Heart left ventricle (tissue), 16 donors: Measurements from ENCODE around the gene FZR1. TPM values are rescaled to one million over a fixed set of nuclear protein-coding genes. Genes with fewer than 3 reads are reported as not detected.
A peak's percentile ranks its signal among the peaks of the same experiment; 100 is the strongest.

Source experiments
- ATAC-seq, 4 donors: fragments of 200-7000 bp; cut with Tn5 transposase; one replicate each; pipeline ENCODE4 v1.9.1; 2020 to 2022; ENCODE audit warnings: moderate library complexity in 4 of 4, mild to moderate bottlenecking in 3 of 4, moderate number of reproducible peaks in 1 of 4
- DNase-seq, 5 donors: peaks; one replicate each; pipeline ENCODE4 v3.0.0-alpha.2; 2020
- H3K27ac ChIP-seq, 12 donors: fragments of 200-600 bp; sonication (generic) in 4 of 12; one replicate each; pipeline versions ENCODE4 v1.5.0 to v1.8.0; 2016 to 2022; ENCODE audit warnings: mild to moderate bottlenecking in 2 of 12
- H3K27me3 ChIP-seq, 9 donors: fragments of 200-600 bp; sonication (generic) in 2 of 9; one replicate each; pipeline versions ENCODE4 v1.5.1 to v1.8.0; 2016 to 2022; ENCODE audit warnings: mild to moderate bottlenecking in 3 of 9
- H3K36me3 ChIP-seq, 9 donors: fragments of 200-600 bp; sonication (generic) in 2 of 9; one replicate each; pipeline versions ENCODE4 v1.5.0 to v1.8.0; 2018 to 2022; ENCODE audit warnings: mild to moderate bottlenecking in 2 of 9
- H3K4me1 ChIP-seq, 12 donors: fragments of 200-600 bp; sonication (generic) in 4 of 12; one replicate each; pipeline versions ENCODE4 v1.5.0 to v1.8.0; 2016 to 2022; ENCODE audit warnings: mild to moderate bottlenecking in 3 of 12
- H3K4me3 ChIP-seq, 12 donors: fragments of 200-600 bp; sonication (generic) in 4 of 12; one replicate each; pipeline versions ENCODE4 v1.5.0 to v1.8.0; 2017 to 2022; ENCODE audit warnings: mild to moderate bottlenecking in 9 of 12, moderate library complexity in 4 of 12
- H3K9me3 ChIP-seq, 12 donors: fragments of 200-600 bp; sonication (generic) in 4 of 12; one replicate each; pipeline versions ENCODE4 v1.5.0 to v1.8.0; 2016 to 2022; ENCODE audit warnings: mild to moderate bottlenecking in 1 of 12
- POLR2A ChIP-seq, 2 donors: fragments of 450-650 bp; IDR thresholded peaks; one replicate each; pipeline ENCODE4 v1.6.1; 2017; ENCODE audit warnings: antibody characterized with exemption in 2 of 2, mild to moderate bottlenecking in 2 of 2, moderate library complexity in 2 of 2
- WGBS, 4 donors: extraction: QIAGEN DNeasy Blood & Tissue Kit in 2 of 4; methylation state at CpG; one replicate each; pipeline versions ENCODE4 v1.1.5 to v1.1.7; 2013 to 2018; 5-methylcytosine and 5-hydroxymethylcytosine counted together
- intact Hi-C, 10 donors: fragments of 100-400 bp; cut with DNase I; formaldehyde crosslinking; loops; one replicate each; pipeline versions ENCODE4 v1.11.1 to v1.14.2; 2022
- polyA plus RNA-seq, 2 donors: library from polyadenylated mRNA; stranded (reverse); fragments of 200-250 nt; gene quantifications; one replicate each; pipeline ENCODE4 v1.2.3, GENCODE V29; 2013
- total RNA-seq, 9 donors: library from RNA; depleted of rRNA in 2 of 9; stranded (reverse); fragments of >200 nt in 2 of 9; fragmentation: NEBNext Ultra II Directional in 3 of 9; extraction: Animal tissue kit (Norgen Biotek cat#: 25700) in 3 of 9; gene quantifications; one replicate each; pipeline versions ENCODE4 v1.1.0 to v1.2.4, GENCODE V29; 2016 to 2023
- TF ChIP-seq, protein P1 (sequence below), 12 donors: fragments of 200-600 bp; sonication (generic) in 4 of 12; IDR thresholded peaks; one replicate each; pipeline versions ENCODE4 v1.5.0 to v1.8.0; 2018 to 2022; ENCODE audit warnings: antibody characterized with exemption in 12 of 12, mild to moderate bottlenecking in 5 of 12
- donor health status: ischemic (EF 13 %, LVEDD 7.1; RV severe dilation, severe dysfunction).
- donor health status: healthy with polysubstance abuse.
- donor health status: DM: no; HTN: yes; CAD: no.
- donor health status: DM: no; HTN: no; CAD: no.
- donor health status: ischemic (EF 25% LVEDD 6.9; RV normal size, moderate dysfunction).
- donor health status: ischemic (EF 25% LVEDD 5.7; RV mildly dilated, moderate dysfunction).
- donor health status: healthy.
- donor health status: DM: yes; HTN: yes; CAD: no.
- donor health status: ischemic (EF 35%, LVEDD 5.7; RV mildly dilated, moderate dysfunction).
- donor health status: nonischemic (EF 11% LVEDD 7.7; RV severe dilation, severe dysfunction).
- donor health status: DM: yes; HTN: yes; CAD: no.
- donor health status: PGD.
- donor health status: ischemic (EF 29% LVEDD 5.4; RV normal size, mild dysfunction).
- donor health status: nonischemic (EF 23%, LVEDD 6.1; RV moderate dilation, normal function).

FZR1 gene
- total and polyA plus RNA-seq, 11 donors = 13.9 to 41.0 (median 23.5) TPM

DNA sequence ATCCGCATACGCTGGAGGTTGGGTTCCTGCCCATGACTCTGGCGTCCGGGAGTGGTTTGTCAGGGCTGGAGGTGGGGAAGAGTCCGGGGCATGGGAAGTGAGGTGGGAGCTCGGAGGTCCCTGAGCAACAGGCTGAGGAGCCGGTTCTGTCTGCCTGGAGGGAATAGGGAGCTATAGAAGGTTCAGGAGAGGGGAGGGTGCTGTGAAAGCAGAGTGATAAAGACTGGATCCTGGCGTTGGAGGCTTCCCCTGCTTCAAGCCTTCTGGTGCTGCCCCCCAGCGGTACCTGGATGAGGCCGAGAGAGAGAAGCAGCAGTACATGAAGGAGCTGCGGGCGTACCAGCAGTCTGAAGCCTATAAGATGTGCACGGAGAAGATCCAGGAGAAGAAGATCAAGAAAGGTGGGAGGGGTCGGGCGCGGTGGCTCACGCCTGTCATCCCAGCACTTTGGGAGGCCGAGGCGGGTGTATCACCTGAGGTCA is 69.2 kb downstream of the FZR1 start:
- no peak overlapping the region for H3K27ac ChIP-seq
- no peaks in the 10 kb centered on the region for H3K27me3 ChIP-seq
- no peak overlapping the region for H3K4me3 ChIP-seq
- DNase-seq (no peak), ATAC-seq (no peak)
- H3K9me3 ChIP-seq = no peaks in the 10 kb centered on the region
- H3K4me1 ChIP-seq = peaks cover 0 to 37% (median 22%) of the 10 kb centered on the region in 12 donors
- H3K36me3 ChIP-seq = peaks cover 0 to 9% (median 0%) of the 10 kb centered on the region in 9 donors
- intact Hi-C loops = no loop called here
- WGBS, 4 donors = 89 to 95% (median 93%) methylated on average over 19 of the region's 19 CpGs
- no peak for TF ChIP-seq POLR2A (IDR thresholded peaks at IDR 0.05)
- TF ChIP-seq, protein P1, sequence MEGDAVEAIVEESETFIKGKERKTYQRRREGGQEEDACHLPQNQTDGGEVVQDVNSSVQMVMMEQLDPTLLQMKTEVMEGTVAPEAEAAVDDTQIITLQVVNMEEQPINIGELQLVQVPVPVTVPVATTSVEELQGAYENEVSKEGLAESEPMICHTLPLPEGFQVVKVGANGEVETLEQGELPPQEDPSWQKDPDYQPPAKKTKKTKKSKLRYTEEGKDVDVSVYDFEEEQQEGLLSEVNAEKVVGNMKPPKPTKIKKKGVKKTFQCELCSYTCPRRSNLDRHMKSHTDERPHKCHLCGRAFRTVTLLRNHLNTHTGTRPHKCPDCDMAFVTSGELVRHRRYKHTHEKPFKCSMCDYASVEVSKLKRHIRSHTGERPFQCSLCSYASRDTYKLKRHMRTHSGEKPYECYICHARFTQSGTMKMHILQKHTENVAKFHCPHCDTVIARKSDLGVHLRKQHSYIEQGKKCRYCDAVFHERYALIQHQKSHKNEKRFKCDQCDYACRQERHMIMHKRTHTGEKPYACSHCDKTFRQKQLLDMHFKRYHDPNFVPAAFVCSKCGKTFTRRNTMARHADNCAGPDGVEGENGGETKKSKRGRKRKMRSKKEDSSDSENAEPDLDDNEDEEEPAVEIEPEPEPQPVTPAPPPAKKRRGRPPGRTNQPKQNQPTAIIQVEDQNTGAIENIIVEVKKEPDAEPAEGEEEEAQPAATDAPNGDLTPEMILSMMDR (IDR thresholded peaks at IDR 0.05) = no peak

GRCh38 chr19:3575949-3576673 is 70.0 kb downstream of the FZR1 start:
- intact Hi-C loops = no loop called here
- DNase-seq = no peak
- no peak for ATAC-seq
- H3K9me3 ChIP-seq = no peaks in the 10 kb centered on the region
- 82 to 88% (median 85%) methylated on average over 27 to 29 of the region's 29 CpGs for WGBS, 4 donors
- H3K27me3 ChIP-seq = no peaks in the 10 kb centered on the region
- TF ChIP-seq POLR2A (IDR thresholded peaks at IDR 0.05) = no peak
- TF ChIP-seq, protein P1 (IDR thresholded peaks at IDR 0.05) = no peak
- peak overlapping the region in 2 of 12 donors; percentile 30 to 77 for H3K27ac ChIP-seq
- H3K4me3 ChIP-seq = peak overlapping the region in 9 of 12 donors; percentile 35 to 56 (median 43)
- H3K4me1 ChIP-seq = peaks cover 0 to 37% (median 22%) of the 10 kb centered on the region in 12 donors
- peaks cover 0 to 9% (median 0%) of the 10 kb centered on the region in 9 donors for H3K36me3 ChIP-seq

DNA sequence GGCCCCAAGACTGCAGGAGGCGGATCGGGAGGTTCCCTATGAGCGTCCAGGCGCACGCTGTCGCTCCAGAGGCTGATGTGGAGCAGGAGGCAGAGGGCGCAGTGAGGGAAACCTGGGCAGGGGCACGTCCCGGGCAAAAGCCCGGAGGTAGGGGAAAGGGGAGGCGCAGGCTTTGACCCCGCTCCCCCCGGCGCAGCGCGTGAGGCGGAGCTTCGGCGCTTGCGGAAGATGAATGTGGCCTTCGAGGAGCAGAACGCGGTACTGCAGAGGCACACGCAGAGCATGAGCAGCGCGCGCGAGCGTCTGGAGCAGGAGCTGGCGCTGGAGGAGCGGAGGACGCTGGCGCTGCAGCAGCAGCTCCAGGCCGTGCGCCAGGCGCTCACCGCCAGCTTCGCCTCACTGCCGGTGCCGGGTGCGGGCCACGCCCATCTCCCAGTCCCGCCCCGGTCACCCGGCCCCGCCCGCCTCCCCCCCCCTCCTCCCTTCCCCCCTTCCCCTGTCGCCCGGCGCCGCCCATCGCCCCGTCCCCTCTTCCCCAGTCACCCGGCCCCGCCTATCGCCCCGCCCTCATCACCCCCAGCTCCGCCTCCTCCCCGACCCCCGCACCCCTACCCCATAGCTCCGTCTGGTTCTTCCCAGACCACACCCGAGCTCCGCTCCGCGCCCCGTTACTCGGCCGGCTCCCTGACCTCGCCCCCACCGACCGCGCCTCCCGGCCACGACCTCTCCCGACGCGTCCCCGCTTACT is 70.8 kb downstream of the FZR1 start:
- WGBS, 4 donors = 37 to 61% (median 45%) methylated on average over 52 to 66 of the region's 78 CpGs
- no peaks in the 10 kb centered on the region for H3K9me3 ChIP-seq
- H3K4me1 ChIP-seq = peaks cover 0 to 35% (median 21%) of the 10 kb centered on the region in 12 donors
- peak overlapping the region in 9 of 12 donors; percentile 35 to 56 (median 43) for H3K4me3 ChIP-seq
- peak overlapping the region in 3 of 12 donors; percentile 29 to 77 (median 30) for H3K27ac ChIP-seq
- peak in 3 of 4 donors; percentile 9 to 18 (median 9) for ATAC-seq
- no peaks in the 10 kb centered on the region for H3K27me3 ChIP-seq
- intact Hi-C loops = no loop called here
- peaks cover 0 to 9% (median 0%) of the 10 kb centered on the region in 9 donors for H3K36me3 ChIP-seq
- TF ChIP-seq, protein P1 (IDR thresholded peaks at IDR 0.05) = no peak
- TF ChIP-seq POLR2A (IDR thresholded peaks at IDR 0.05) = no peak
- peak; percentile 54 to 82 (median 72) for DNase-seq
